IMR-90 (cell line): Measurements from ENCODE around the gene EDA. TPM values are rescaled to one million over a fixed set of nuclear protein-coding genes. Genes with fewer than 3 reads are reported as not detected.

Source experiments
- ATAC-seq: fragments of 200-7000 bp; cut with Tn5 transposase; 2 replicates; pipeline ENCODE4 v1.9.1; 2020; ENCODE audit warnings: low read depth, mild to moderate bottlenecking, moderate library complexity
- BruUV-seq: library from RNA; stranded (reverse); fragments of 400-500 nt; replicated peaks from 2 replicates; lab custom pipeline; 2021; lab: Mats Ljungman, UMichigan
- CTCF ChIA-PET: fragments of 300-600 bp; formaldehyde crosslinking; extraction: SDS; loops from one replicate; lab custom pipeline; 2021; ENCODE audit warnings: antibody characterized with exemption; lab: Yijun Ruan, JAX
- POLR2A ChIA-PET: fragments of 300-600 bp; sonication (Branson Sonifier 250); formaldehyde crosslinking; loops from one replicate; lab custom pipeline; 2022; ENCODE audit warnings: antibody characterized with exemption; ENCODE audit not compliant: unreplicated experiment; lab: Charles Lee
- DNase-seq: peaks from one replicate; pipeline ENCODE4 v3.0.0; 2013
- H2AFZ ChIP-seq: replicated peaks from 2 replicates; pipeline ENCODE3; 2013; ENCODE audit warnings: low read length, mild to moderate bottlenecking; ENCODE audit not compliant: poor library complexity
- H2AK5ac ChIP-seq: 2 replicates; pipeline ENCODE4 v1.6.1; 2013; ENCODE audit warnings: low read depth, low read length, inconsistent platforms
- H2AK9ac ChIP-seq: replicated peaks from 2 replicates; pipeline ENCODE3; 2013; ENCODE audit warnings: mild to moderate bottlenecking, low read depth, low read length, moderate library complexity; ENCODE audit not compliant: poor library complexity
- H2BK120ac ChIP-seq: 2 replicates; pipeline ENCODE4 v1.6.1; 2013; ENCODE audit warnings: low read depth, low read length, inconsistent platforms
- H2BK15ac ChIP-seq: 3 replicates; pipeline ENCODE4 v1.6.1; 2013; ENCODE audit warnings: low read depth, low read length, inconsistent platforms
- H2BK20ac ChIP-seq: 2 replicates; pipeline ENCODE4 v1.6.1; 2013; ENCODE audit warnings: low read depth, mild to moderate bottlenecking, inconsistent platforms, low read length, moderate library complexity
- H2BK5ac ChIP-seq: 2 replicates; pipeline ENCODE4 v1.6.1; 2013; ENCODE audit warnings: mild to moderate bottlenecking, low read depth, low read length, inconsistent platforms; ENCODE audit not compliant: poor library complexity, severe bottlenecking
- H3K14ac ChIP-seq: replicated peaks from 2 replicates; pipeline ENCODE4 v1.6.1; 2013; ENCODE audit warnings: low read depth, low read length, inconsistent platforms
- H3K18ac ChIP-seq: 2 replicates; pipeline ENCODE4 v1.6.1; 2013; ENCODE audit warnings: low read depth, low read length, control low read depth
- H3K23ac ChIP-seq: 2 replicates; pipeline ENCODE4 v1.6.1; 2013; ENCODE audit warnings: low read depth, low read length, inconsistent platforms
- H3K27ac ChIP-seq: 2 replicates; pipeline ENCODE4 v1.5.1; 2013; ENCODE audit warnings: mild to moderate bottlenecking, control low read depth, low read length; ENCODE audit not compliant: insufficient read depth
- H3K27me3 ChIP-seq: 2 replicates; pipeline ENCODE4 v1.6.1; 2013; ENCODE audit warnings: low read length; ENCODE audit not compliant: control insufficient read depth, insufficient read depth
- H3K36me3 ChIP-seq: 2 replicates; pipeline ENCODE4 v1.6.1; 2013; ENCODE audit warnings: low read length, mixed read lengths; ENCODE audit not compliant: control insufficient read depth, insufficient read depth
- H3K4ac ChIP-seq: 2 replicates; pipeline ENCODE4 v1.6.1; 2013; ENCODE audit warnings: low read depth, low read length, inconsistent platforms
- H3K4me1 ChIP-seq: 2 replicates; pipeline ENCODE4 v1.6.1; 2013; ENCODE audit warnings: low read length, mixed read lengths; ENCODE audit not compliant: control insufficient read depth, insufficient read depth
- H3K4me2 ChIP-seq: 2 replicates; pipeline ENCODE4 v1.6.1; 2013; ENCODE audit warnings: low read depth, mild to moderate bottlenecking, control low read depth, low read length, moderate library complexity
- H3K4me3 ChIP-seq: 2 replicates; pipeline ENCODE4 v1.5.1; 2013; ENCODE audit warnings: low read depth, mild to moderate bottlenecking, control low read depth, low read length, moderate library complexity; ENCODE audit not compliant: insufficient read depth
- H3K56ac ChIP-seq: 2 replicates; pipeline ENCODE4 v1.6.1; 2013; ENCODE audit warnings: low read length, inconsistent platforms; ENCODE audit not compliant: insufficient read depth; ENCODE audit errors: extremely low read depth
- H3K79me1 ChIP-seq, 2 experiments: 2 replicates each; pipeline ENCODE4 v1.6.1; 2013; ENCODE audit warnings: low read length in 2 of 2, inconsistent platforms in 1 of 2, low read depth in 1 of 2
- H3K9ac ChIP-seq: 2 replicates; pipeline ENCODE4 v1.6.1; 2013; ENCODE audit warnings: low read depth, low read length, control low read depth
- H3K9me1 ChIP-seq: 2 replicates; pipeline ENCODE4 v1.6.1; 2013; ENCODE audit warnings: low read length, inconsistent platforms; ENCODE audit not compliant: insufficient read depth
- H3K9me3 ChIP-seq: 2 replicates; pipeline ENCODE4 v1.6.1; 2013; ENCODE audit warnings: low read length; ENCODE audit not compliant: control insufficient read depth, insufficient read depth
- H4K20me1 ChIP-seq: 2 replicates; pipeline ENCODE4 v1.6.1; 2013; ENCODE audit warnings: low read length, inconsistent platforms; ENCODE audit not compliant: insufficient read depth
- H4K5ac ChIP-seq: 2 replicates; pipeline ENCODE4 v1.6.1; 2013; ENCODE audit warnings: mild to moderate bottlenecking, low read depth, low read length, control low read depth
- H4K8ac ChIP-seq, 2 experiments: 2 replicates each; pipeline ENCODE4 v1.6.1; 2013; ENCODE audit warnings: low read depth in 2 of 2, low read length in 2 of 2, control low read depth in 1 of 2, inconsistent platforms in 1 of 2
- H4K91ac ChIP-seq: 2 replicates; pipeline ENCODE4 v1.6.1; 2013; ENCODE audit warnings: low read depth, low read length, inconsistent platforms; ENCODE audit not compliant: insufficient read depth
- FOS ChIP-seq: fragments of 150-350 bp; IDR thresholded peaks from 2 replicates; pipeline ENCODE4 v1.6.1; 2016; ENCODE audit warnings: low read depth, low read length
- MAZ ChIP-seq: IDR thresholded peaks from 2 replicates; pipeline ENCODE4 v1.6.1; 2012; ENCODE audit warnings: low read depth, mild to moderate bottlenecking, low read length, improper control_type of control experiment, moderate library complexity, borderline replicate concordance
- WGBS, 2 experiments: methylation state at CpG; one replicate each; pipeline versions ENCODE4 v1.1.5 to v1.1.7; 2013; ENCODE audit warnings: missing lambda C conversion rate in 2 of 2; ENCODE audit not compliant: insufficient read length in 1 of 2; ENCODE audit errors: extremely low coverage in 2 of 2; 5-methylcytosine and 5-hydroxymethylcytosine counted together
- dilution Hi-C: fragments of 300-500 bp; cut with HindIII; formaldehyde crosslinking; loops from one replicate; pipeline ENCODE4 v1.14.3; 2018; ENCODE audit warnings: low sequenced_read_pairs; ENCODE audit not compliant: unreplicated experiment
- in situ Hi-C: fragments of 300-500 bp; cut with MboI; formaldehyde crosslinking; loops from 3 replicates; pipeline ENCODE4 v1.14.3; 2019; ENCODE audit warnings: low sequenced_read_pairs, inconsistent platforms, mixed read lengths
- intact Hi-C: fragments of 100-400 bp; cut with micrococcal nuclease; formaldehyde crosslinking; loops from 2 replicates; pipeline ENCODE4 v1.10.0; 2022
- polyA plus RNA-seq, 3 experiments: library from polyadenylated mRNA; depleted of rRNA; stranded (reverse); fragments of >200 nt; gene quantifications; 2 replicates each; pipeline ENCODE4 v1.2.3, GENCODE V29; 2012; ENCODE audit warnings: low replicate concordance in 1 of 3
- total RNA-seq: library from RNA; depleted of rRNA; stranded (reverse); fragments of >200 nt; gene quantifications from 2 replicates; pipeline ENCODE4 v1.2.3, GENCODE V29; 2012

EDA gene
- total and polyA plus RNA-seq, 2 of the 4 experiments (the other 2 are of a cell fraction) = under 0.01 TPM; not detected in 1

GRCh38 chrX:70029863-70030262, 413.9 kb downstream of the EDA start:
- H3K36me3 ChIP-seq = no peaks in the 10 kb centered on the region
- no peak overlapping the region for H2AK9ac ChIP-seq
- no peak overlapping the region for H3K23ac ChIP-seq
- no peak overlapping the region for H2AK5ac ChIP-seq
- H2BK5ac ChIP-seq = no peak overlapping the region
- H3K4me2 ChIP-seq = no peak overlapping the region
- no peaks in the 10 kb centered on the region for H3K9me1 ChIP-seq
- no peak overlapping the region for H4K5ac ChIP-seq
- BruUV-seq = no TSS peak
- no peak overlapping the region for H2BK20ac ChIP-seq
- H4K20me1 ChIP-seq = no peaks in the 10 kb centered on the region; the same call in 1 of the 2 replicates
- ATAC-seq = no peak
- H2BK120ac ChIP-seq = no peak overlapping the region
- no peak for DNase-seq
- H3K9ac ChIP-seq = no peak overlapping the region
- ChIA-PET POLR2A (no interaction called here), CTCF (interaction anchor here (0.7 to 1.5 kb wide), 3 partner anchors 18 to 715 kb away, joined by 3 to 4 read pairs (median 3); no protein-coding TSS in a partner anchor)
- no peak overlapping the region for H3K4me3 ChIP-seq
- intact Hi-C loops = loop anchor here (5.0 kb wide), 2 partner anchors 603 to 1208 kb away; no protein-coding TSS in a partner anchor
- H3K18ac ChIP-seq = no peak overlapping the region
- in situ Hi-C loops = no loop called here
- peaks cover 15% of the 10 kb centered on the region for H3K27me3 ChIP-seq
- H2AFZ ChIP-seq = no peak overlapping the region
- no peak overlapping the region for H3K27ac ChIP-seq
- H3K4me1 ChIP-seq = no peaks in the 10 kb centered on the region
- H3K14ac ChIP-seq = no peak overlapping the region
- 47% methylated on average over 3 of the region's 4 CpGs; no CpG with 5 or more reads in 1 of the 2 experiments for WGBS, 2 experiments
- dilution Hi-C loops = no loop called here
- no peaks in the 10 kb centered on the region for H3K79me1 ChIP-seq
- TF ChIP-seq MAZ (no peak), FOS (no peak)
- H3K56ac ChIP-seq = no peak overlapping the region
- no peak overlapping the region for H3K4ac ChIP-seq
- no peak overlapping the region for H2BK15ac ChIP-seq
- no peak overlapping the region for H4K91ac ChIP-seq
- no peaks in the 10 kb centered on the region for H3K9me3 ChIP-seq
- H4K8ac ChIP-seq = no peak overlapping the region
